ENCODE data around the gene AP2A1.
"Not testable (repeated sequence)": the region's sequence is repeated elsewhere in the genome, so short reads cannot be mapped to it uniquely, and the experiment has no call there.

The AP2A1 gene

DNA sequence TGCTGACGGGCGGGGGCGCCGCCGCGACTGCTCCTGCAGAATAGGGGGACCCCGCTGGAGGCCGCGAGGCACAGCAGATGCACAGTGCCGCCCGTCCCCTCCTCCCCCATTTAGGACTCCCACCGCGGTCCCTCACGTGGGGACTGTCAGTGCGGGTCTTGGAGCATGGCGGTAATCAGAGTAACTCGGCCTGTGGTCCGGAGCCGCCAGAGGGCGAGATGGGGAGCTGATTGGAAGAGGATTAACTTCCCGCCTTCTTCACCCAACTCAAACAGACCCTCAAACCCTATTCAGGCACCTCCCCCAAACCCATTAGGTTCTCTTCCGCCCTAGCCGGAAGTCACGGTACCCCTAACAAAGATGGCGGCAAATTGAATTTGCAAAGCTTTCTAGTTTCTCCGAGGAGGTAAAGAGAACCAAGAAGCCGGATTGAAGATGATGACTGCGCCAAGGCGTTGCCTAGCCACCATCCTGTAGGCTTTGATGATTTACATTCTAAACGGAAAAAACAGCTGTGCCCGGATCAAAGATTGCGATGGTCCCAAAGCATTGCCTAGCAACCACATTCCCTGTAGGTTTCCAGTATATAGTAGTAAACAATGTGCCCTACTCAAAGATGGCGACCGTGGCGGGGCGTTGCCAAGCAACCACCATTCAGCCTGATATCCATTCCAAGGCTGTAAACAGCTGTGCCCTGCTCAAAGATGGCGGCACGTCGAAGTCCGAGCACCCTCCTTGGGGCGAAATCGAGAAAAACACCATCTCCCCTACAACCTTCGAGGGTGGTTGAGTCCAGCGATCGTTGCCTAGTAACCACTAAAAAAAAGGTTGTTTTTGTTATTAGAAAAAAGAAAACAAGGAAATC is 46.4 kb downstream of the AP2A1 start, which contains the start of gene FUZ:
TSS of gene FUZ (minus strand) at position 296 of the 865 bp plus-strand sequence. CDS start at position 110, 186 bp downstream.
- DNase-seq (ENCODE audit: low read depth) = peak; percentile 82

DNA sequence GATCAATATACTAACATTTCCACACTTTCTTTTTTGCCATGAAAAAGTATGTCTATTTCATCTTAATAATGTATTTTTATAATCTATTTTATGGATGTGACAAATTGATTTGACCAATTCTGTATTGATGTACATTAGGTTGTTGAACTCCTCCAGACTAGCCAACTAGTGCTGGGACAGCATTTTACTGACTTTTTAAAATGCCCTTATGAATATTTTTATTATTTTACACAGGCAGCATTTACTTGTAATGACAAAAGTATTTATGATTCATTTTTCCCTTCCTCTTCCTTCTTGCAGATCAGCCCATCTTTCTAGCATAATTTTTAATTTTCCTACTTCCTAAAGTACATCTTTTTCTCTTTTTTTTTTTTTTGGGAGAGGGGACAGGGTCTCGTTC is 47.2 kb downstream of the AP2A1 start:
- DNase-seq (ENCODE audit: low read depth) = no peak

DNA sequence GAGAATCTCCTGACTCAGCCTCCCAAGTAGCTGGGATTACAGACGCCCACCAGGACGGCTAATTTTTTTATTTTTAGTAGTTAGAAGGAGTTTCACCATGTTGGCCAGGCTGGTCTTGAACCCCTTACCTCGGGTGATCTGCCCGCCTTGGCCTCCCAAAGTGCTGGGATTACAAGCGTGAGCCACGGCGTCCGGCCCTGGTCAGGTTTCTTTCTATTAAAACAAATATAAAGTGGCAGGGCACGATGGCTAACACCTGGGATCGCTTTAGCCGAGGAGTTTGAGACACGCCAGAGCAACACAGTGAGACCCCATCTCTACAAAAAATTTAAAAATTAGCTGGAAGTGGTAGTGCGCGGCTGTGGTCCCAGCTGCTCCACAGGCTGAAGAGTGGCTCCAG is 49.8 kb downstream of the AP2A1 start:
- DNase-seq (ENCODE audit: low read depth) = no peak

DNA sequence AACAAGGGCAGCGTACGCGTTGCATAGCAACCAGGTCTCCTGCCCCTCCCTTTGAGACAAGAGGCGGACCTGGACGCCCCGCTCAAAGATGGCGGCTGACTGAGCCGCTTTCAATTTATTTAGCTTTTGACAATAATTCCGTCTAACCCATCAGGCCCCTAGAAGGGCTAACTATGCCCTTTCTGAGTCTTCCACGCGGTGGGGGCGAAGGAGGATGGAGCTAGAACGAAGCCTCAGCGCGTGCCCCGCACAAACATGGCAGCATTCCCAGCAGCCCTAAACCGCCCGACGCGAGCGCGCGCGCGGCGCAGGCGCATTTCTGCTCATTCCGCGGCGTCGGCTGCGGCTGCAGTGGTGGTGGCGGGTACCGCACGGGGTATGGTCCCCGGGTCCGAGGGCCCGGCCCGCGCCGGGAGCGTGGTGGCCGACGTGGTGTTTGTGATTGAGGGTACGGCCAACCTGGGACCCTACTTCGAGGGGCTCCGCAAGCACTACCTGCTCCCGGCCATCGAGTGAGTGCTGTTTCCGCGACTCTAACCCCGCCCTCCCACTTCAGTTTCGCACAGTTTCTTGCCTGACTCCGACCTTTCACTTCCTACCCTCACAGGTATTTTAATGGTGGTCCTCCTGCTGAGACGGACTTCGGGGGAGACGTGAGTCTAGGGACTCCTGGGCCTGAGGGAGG is 51.3 kb downstream of the AP2A1 start, which contains the start of gene MED25:
TSS of gene MED25 (plus strand) at position 326 of the 685 bp plus-strand sequence. CDS start at position 379, 53 bp downstream.
- peak; percentile 78 for DNase-seq (ENCODE audit: low read depth)

DNA sequence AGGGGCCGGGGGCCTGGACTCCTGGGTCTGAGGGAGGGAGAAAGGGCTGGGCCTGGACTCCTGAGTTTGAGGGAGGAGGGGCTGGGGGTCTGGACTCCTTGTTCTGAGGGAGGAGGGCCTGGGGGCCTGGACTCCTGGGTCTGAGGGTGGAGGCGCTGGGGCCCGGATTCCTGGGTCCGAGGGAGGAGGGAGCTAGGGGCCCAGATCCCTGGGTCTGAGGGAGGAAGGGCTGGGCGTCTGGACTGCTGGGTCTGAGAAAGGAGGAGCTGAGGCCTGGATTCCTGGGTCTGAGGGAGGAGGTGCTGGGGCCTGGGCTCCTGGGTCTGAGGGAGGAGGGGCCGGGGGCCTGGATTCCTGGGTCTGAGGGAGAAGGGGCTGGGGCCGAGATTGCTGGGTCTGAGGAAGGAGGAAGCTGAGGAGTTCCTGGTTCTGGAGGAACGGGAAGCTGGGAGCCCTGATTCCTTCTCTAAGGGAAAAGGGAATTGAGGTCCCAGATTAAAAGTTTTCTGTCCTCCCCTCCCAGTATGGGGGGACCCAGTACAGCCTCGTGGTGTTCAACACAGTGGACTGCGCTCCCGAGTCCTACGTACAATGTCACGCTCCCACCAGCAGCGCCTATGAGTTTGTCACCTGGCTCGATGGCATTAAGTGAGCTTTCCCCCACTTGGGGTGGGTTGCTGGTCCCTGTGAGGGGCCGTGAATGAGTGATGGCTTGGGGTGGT is 52.0 kb downstream of the AP2A1 start:
- DNase-seq (ENCODE audit: low read depth) = no peak

DNA sequence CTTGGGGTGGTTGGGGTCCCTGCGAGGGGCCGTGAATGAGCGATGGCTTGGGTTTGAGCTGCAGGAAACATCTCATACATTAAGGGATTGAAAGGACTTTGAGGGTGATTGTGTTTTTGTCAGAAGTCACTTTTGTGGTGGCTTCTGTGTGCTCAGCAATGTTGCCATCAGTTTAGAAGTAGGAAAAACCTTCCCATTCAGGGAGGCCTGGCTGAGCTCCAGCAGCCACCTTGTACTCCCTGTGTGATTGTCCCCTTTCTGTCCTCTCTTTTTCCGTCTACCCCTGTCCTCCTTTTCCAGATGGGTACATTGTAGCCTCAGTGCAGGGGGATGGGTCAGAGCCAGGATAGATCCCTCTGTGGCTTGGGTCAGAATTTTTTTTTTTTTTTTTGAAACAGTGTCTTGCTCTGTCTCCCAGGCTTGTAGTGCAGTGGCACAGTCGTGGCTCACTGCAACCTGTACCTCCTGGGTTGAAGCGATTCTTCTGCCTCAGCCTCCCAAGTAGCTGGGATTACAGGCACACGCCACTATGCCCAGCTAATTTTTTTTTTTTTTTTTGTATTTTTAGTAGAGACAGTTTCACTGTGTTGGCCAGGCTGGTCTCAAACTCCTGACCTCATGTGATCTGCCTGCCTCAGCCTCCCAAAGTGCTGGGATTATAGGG is 52.8 kb downstream of the AP2A1 start:
- DNase-seq (ENCODE audit: low read depth) = not testable (repeated sequence)

DNA sequence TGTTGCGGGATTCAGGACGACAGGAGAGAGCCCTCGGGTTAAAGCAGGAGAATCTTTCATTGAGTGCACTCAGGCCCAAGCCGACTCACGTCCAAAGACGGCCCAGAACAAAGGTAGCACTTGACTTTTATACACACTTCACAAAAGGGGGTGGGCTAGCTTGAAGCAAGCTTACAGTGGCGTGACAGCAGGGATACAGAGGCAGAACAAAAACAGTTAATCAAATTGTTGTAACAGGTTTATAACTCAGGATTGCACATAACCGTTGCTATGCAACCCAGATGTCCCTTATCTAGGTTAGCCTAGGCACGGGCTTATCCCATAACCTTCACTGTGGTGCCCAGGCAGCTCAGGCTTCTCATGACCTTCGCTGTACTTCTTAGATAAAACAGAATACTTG is 53.3 kb downstream of the AP2A1 start:
- no peak for DNase-seq (ENCODE audit: low read depth)

DNA sequence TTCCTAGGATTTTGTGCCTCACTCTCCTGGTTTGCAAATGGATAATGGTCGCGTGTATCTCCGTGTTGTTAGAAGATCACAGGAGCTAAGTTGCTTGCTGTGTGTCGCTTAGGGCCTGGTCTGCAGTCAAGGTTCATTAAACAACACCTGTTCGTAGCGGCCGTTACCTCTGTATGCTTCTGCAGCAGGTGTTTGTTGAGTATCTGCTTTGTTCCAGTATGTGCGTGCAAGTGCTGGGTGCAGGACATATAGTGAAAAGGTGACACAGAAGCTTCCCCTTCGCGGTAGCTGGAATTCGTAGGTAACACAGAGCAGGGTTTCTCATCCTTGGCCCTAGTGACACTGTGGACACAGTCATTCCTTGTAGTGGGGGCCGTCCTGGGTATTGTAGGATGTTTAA is 56.7 kb downstream of the AP2A1 start:
- DNase-seq (ENCODE audit: low read depth) = no peak

DNA sequence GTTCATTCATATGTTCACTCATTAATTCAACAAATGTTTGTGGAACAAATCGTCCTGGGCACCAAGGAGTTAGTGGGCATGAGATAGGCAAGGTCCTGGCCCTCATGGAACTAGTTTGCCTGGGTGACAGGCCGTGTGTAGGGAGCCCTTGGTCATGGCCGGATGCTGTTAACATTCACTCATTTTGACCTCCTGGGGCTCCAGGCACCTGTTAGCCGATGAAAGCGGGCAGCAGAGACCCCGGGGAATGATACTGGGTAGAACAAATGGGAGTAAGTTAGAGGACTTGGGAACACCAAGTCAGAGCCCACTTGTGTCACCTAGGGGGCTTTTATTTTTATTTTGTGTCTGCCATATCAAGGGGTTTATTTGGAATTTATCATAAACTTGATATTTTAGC is 57.9 kb downstream of the AP2A1 start:
- DNase-seq (ENCODE audit: low read depth) = no peak

DNA sequence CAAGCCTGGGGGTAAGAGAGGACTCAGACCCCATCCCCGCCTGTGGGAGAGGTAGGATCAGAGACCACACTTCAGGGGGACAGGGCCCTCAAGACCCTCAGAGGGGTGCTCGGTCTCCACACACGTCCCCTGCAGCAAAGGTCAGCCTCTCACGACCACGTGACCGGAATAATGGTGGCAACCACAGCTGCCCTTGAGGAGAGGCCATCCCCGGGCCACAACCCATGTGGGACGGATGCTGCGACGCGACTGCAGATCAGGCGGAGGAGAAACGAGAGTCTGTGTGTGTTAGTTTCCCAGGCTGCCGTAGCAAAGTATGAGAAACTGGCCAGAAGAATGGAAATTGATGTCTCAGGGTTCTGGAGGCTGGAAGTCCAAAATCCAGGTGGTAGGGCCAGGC is 60.2 kb downstream of the AP2A1 start:
- no peak for DNase-seq (ENCODE audit: low read depth)

DNA sequence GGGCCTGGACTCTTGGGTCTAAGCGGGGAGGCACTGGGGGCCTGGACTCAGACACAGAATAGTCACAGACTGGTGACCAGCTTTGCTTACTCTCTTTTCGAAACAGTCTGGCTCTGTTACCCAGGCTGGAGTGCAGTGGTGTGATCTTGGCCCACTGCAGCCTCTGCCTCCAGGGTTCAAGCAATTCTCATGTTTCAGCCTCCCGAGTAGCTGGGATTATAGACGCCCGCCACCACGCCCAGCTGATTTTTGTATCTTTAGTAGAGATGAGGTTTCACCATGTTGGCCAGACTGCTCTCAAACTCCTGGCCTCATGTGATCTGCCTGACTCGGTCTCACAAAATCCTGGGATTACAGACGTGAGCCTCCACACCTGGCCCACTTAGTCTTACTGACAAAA is 62.4 kb downstream of the AP2A1 start:
- no peak for DNase-seq (ENCODE audit: low read depth)

DNA sequence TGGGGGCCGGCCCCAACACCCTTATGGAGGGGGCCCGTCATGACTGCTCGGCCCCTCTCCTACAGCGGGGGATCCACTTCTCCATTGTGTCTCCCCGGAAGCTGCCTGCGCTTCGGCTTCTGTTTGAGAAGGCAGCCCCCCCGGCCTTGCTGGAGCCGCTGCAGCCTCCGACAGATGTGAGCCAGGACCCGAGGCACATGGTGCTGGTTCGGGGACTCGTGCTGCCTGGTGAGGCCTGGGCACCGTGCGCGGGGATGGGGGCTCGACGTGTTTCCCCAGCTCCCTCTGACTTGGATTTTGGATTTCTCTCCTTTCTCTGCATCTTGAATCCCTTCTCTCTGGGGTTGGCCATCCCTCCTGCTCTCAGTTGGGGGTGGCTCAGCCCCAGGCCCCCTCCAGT is 62.9 kb downstream of the AP2A1 start:
- DNase-seq (ENCODE audit: low read depth) = no peak

DNA sequence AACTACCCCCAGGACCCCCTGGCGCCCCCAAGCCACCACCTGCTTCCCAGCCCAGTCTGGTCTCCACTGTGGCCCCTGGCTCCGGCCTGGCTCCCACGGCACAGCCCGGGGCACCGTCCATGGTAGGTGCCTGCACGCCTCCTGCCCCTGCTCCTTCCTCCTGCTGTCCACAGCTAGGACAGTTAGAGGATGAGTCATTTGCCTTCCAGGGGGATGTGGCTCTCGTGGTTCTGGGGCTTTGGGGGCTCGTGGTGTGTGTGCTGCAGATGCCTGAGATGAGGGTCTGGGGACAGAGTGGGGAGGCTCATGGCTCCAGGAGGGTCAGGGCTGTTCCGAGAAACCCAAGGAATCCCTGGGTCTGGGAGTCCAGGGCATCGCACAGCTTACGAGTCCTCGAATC is 64.0 kb downstream of the AP2A1 start:
- DNase-seq (ENCODE audit: low read depth) = no peak

DNA sequence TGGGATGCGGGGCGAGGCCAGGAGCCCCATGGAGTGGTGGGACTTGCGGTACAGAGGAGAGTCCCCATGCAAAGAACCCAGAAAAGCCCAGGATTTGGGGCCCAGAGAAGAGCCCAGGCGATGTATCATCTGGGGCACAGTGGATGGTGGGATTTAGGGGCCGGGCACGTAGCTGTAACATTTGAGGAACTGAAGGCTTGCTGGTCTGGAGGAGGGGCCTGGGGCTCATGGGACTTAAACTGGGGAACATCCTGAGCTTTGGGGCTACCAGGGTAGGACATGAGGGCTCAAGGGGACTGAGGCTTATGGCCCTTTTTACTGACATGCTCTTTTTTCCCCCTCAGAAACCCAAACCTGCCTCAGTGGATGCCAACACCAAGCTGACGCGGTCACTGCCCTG is 64.8 kb downstream of the AP2A1 start:
- no peak for DNase-seq (ENCODE audit: low read depth)

DNA sequence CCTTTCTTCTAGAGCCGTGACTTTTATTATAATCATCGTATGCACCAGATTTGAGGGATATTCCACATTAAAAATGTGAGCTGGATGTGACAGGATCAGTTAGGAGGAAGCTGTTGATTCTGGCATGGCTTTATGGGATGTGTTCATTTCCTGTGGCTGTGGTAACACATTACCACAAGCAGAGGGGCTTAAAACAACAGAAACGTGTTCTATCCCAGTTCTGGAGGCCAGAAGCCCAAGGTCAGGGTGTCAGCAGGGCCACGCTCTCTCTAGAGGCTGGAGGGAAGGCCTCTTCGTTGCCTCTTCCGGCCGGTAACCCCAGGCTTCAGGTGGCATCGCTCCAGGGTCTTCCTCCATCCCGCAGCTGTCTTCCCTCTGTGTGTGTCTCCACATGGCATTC is 65.8 kb downstream of the AP2A1 start:
- no peak for DNase-seq (ENCODE audit: low read depth)

DNA sequence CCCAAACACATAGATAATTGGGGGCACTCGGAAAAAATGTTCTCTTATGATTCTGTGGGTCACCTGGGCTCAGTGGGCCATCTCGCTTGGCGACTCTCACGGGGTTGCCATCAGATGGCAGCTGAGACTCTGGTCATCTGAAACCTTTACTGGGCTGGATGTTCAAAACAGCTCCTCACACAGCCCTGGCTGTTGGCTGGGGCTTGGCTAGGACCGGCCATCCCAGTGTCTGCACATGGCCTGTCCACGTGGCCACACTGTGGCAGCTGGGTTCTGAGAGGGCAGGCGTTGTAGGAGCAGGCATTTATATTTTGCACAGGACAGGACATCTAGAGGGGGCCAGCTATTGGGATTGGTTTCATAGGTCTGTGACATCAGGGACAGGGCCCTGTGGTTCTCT is 66.8 kb downstream of the AP2A1 start:
- DNase-seq (ENCODE audit: low read depth) = no peak

DNA sequence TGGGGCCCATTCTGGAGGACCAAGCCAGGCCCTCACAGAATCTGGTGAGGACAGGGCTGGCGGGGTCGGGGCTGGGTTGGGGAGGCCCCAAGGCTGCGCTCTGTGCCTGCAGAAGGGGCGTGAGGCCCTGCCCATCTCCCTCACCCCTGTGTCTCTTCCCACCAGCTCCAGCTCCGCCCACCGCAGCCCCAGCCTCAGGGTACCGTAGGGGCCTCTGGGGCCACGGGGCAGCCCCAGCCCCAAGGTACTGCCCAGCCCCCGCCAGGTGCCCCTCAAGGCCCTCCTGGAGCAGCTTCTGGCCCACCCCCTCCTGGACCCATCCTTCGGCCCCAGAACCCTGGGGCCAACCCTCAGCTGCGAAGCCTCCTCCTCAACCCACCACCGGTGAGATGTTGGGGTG is 68.8 kb downstream of the AP2A1 start:
- no peak for DNase-seq (ENCODE audit: low read depth)

DNA sequence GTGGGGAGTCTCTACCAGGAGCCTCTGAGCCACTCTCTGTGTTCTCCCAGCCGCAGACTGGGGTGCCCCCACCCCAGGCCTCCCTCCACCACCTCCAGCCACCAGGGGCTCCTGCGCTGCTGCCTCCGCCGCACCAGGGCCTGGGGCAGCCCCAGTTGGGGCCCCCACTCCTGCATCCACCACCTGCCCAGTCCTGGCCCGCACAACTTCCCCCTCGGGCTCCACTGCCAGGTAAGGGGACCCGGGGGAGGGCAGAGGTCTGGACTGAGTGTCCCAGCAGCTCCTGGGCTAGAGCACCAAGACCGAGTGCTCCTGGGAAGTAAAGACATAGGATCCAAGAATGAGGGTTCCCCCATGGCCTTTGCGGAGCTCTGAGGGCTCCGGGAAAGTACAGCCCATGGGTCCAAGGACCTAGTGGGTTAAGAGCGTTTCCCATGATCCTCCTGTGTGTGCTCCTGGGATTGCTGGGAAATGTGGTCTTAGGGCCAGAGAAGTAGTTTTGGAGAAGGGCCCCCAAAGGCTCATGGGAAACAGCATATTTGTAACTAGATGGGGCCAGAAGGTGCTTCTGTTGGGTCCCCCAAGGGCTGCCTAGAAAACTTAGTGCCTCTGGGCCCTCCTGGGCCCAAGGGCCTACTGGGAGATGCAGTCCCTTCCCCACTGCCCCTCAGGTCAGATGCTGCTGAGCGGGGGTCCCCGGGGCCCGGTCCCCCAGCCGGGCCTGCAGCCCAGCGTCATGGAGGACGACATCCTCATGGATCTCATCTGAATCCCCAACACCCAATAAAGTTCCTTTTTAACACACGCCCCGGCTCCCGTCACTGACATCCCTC is 69.6 kb downstream of the AP2A1 start:
- no peak for DNase-seq (ENCODE audit: low read depth)

DNA sequence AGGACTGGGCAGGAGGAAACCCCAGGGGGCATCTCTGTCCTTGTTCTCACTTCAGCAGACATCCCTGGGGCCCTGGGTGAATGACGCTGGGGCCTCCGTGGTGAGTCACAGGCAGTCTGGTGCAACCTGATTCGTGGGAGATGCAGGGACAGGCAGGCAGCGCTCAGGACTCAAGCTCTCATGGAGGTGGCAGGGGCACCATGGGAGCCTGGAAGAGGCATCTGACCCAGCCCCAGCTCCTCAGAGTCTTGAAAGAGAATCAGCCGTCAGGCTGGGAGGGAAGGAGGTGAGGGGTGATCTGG is 70.2 kb downstream of the AP2A1 start:
- no peak for DNase-seq (ENCODE audit: low read depth)

DNA sequence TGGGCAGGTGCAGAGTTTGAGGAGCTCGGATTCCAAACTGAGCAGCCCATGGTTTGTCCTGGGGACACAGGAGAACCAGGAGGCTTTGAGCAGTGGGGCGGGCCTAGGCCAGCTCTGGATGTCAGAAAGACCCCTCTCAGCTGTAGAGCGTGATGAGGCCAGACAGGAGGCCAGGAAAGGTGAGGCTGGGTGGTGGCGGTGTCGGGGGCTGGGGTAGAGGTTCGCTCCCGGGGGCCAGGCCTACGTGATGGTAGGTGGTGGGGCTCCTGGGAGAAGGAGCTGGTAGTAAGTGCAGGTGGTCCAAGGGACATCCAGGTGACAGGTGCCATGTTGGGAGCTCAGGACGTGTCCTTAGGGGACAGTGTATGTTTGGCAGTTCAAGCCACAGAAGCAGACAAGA is 70.6 kb downstream of the AP2A1 start:
- no peak for DNase-seq (ENCODE audit: low read depth)

DNA sequence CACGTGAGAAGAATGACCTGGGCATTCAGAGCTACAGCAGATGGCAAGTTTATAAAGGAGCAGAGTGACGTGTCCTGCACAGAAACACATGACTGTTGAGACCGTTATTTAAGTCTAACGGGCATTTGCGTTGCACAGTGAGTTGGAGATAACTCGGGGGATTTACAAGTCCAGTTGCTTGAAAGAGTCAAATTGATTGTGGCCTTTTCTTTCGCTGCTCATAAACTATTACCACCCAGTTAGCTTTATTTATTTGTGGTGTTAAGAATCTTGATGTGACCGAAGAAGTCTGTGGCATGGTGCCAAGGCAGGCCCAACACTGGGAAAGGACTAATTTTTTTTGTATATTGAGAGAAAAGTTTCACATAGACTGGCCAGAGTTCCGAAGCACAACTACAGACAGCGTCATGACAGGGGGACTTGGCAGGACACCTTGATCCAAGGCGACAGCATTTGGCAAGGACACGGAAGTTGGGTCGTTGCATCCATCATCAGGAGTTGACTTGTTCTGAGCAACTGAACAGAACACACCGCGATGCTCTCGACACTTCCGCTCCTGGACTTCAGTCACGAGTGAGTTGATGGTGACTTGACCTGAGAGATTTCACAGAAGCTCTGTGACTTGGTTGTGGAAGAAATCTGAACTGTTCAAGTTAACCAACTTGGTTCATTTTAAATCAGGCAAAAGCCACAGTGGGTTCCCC is 72.2 kb downstream of the AP2A1 start:
- no peak for DNase-seq (ENCODE audit: low read depth)

Data from stimulated activated CD8-positive, alpha-beta memory T cell treated with anti-CD3 and anti-CD28 coated beads, Interleukin-4, amount 100 ng/mL, for 24 hours (primary cell).